DMS79 treated with DMSO at 0.1 percent for 48 hours (cell line): Measurements from ENCODE around the gene PTCSC3.

ENCODE experiments used
- DNase-seq: peaks from one replicate; lab custom pipeline; 2025; lab: John Stamatoyannopoulos, UW

Gene PTCSC3

GRCh38 chr14:36176524-36176923 lies at the start of gene PTCSC3:
Gene PTCSC3 (minus strand): TSS chr14:36176722.
- DNase-seq = no peak

GRCh38 chr14:36226164-36226563 lies 49.6 kb upstream of the PTCSC3 start:
- DNase-seq = no peak

GRCh38 chr14:36224176-36224575 lies 47.7 kb upstream of the PTCSC3 start:
- no peak for DNase-seq

DNA sequence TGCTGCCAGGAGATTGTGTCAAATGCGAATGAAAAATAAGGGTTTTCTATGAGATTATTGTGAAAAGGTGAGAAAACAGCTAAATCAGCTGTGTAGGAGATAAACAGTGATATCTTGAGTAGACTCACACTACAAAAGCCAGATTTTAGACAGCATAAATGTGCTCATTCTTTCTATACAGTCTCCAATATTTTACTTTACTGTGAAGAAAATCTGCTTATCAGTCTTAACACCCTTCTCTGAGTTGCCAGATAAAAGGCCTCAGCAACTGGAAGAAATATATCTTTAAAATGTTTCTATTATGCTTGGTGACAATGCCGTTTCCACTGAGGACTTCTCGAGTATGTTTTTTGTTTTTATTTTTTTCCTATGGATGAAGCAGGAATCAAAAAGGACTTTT lies 47.0 kb upstream of the PTCSC3 start:
- DNase-seq = no peak

GRCh38 chr14:36222952-36223468 lies 46.5 kb upstream of the PTCSC3 start:
- DNase-seq = no peak

DNA sequence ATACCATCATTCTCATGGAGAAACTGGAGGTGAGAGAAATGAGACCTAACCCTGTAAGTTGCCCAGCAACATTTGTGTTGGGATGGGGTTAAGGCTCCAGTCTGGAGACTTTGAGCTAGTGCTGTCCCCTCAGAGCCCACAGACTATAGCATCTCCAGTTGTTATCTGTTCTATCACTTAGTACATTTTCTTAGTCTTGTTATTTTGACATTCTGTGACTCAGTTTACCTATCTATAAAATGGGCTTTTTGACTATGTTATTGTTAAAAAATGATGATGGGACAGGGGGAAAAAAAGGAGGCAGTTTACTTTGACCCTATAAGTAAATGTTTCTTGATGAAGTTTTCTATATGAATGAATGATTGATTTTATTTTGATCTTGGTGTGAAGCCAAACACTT lies 45.8 kb upstream of the PTCSC3 start:
- DNase-seq = no peak

DNA sequence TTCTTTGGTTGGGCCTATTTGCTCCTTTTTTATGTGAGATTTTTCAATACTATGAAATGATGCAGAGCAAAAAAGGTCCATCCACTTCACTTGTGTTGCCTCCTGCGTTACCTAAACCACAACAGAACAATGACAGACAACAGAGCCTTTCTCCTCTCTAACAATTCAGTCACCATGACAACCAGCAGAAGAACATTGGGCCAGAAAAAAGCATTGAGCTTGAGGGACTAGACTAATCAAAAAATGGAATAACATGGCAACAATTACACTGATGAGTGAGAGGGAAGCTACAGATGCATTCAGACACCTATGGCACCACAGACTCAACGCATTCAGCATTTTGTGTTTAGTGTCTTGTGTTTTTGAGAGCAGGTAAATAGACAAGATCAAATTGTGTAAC lies 44.6 kb upstream of the PTCSC3 start:
- DNase-seq = peak; percentile 78

- peak; percentile 99 for DNase-seq
Measured at GRCh38 chr14:36217732-36218131, 41.2 kb upstream of the PTCSC3 start.

- peak; percentile 83 for DNase-seq
Measured at GRCh38 chr14:36217027-36217426, 40.5 kb upstream of the PTCSC3 start.

DNA sequence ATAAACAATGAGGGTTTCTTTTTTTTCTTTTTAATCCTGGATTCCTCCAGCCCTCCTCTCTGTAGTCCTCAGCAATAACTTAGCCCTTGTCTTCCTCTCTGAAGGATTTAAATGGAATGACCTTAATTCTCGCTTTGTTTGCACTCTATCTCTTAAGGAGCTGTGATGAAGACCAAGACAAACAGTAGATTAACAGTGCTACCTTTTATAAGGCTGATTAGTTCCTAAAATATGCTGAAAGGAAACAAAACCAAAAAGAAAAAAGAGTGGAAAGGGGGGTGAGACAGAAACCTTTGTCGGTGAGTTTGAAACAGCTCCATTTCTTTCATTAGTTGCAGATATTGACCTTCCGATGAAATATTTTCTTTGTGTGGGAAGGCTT lies 38.7 kb upstream of the PTCSC3 start:
- peak; percentile 78 for DNase-seq

GRCh38 chr14:36214476-36215216 lies 38.1 kb upstream of the PTCSC3 start:
- peak; percentile 78 for DNase-seq

GRCh38 chr14:36212987-36213386 lies 36.5 kb upstream of the PTCSC3 start:
- no peak for DNase-seq

DNA sequence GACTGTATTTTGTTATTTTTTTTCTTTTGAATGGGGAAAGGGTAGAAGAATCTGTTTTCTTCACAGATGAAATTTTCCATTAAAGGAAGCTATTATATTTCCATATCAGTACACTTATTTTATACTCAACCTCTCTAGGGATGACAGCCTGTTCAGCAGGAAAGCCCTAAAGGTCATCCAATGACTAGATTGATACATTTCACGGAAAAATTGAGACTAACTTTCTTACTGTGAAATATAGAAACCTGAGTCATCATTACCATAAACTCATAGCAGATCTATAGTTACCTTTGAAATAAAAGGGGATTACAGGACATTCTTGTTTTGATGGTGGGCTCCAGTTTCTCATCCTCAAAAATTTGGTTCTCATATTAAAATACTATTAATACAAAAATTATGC lies 36.1 kb upstream of the PTCSC3 start:
- DNase-seq = no peak

DNA sequence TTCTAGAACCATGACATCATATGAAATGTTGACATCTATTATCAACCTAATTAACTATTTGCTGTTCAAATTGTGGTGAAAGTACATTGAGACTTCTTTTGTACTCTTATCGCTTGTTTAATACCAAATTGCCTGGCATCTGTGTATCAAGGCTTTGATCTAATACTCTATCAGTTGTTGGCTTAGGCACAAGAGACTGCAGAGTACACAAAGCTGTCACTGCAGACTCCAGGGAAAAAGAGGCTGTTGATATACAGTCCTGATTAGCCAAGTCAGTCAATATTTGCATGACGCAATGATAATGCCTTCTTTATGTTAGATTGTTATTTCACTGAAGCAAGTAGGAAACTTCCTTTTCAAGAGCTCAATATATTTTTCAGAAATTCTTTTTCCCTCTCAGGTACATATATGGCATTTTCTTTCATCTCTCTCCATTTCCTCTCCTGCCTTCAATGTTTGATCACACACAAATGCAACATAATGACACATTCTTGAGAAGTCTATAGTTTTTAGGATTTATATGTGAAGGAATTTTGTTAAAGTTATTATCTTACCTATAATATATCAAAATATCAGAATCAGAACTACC lies 32.3 kb upstream of the PTCSC3 start:
- no peak for DNase-seq

DNA sequence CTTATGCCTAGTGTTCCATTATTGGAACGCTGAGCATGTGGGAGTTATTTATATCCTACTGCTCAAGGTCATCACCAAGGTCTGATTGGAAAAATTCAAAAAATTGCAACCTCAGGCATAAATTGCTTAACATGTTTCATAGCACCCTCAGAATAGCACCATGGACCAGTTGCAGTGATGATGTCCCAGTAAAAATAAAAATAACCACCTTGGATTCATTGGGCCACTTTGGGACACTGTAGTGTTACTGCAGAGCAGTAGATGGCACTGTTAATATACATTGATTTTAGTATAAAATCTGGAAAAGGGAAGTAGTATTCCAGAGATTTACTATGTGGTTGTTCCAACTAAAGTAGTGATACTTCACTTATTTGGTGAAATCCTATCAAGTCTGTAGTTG lies 31.0 kb upstream of the PTCSC3 start:
- no peak for DNase-seq

DNA sequence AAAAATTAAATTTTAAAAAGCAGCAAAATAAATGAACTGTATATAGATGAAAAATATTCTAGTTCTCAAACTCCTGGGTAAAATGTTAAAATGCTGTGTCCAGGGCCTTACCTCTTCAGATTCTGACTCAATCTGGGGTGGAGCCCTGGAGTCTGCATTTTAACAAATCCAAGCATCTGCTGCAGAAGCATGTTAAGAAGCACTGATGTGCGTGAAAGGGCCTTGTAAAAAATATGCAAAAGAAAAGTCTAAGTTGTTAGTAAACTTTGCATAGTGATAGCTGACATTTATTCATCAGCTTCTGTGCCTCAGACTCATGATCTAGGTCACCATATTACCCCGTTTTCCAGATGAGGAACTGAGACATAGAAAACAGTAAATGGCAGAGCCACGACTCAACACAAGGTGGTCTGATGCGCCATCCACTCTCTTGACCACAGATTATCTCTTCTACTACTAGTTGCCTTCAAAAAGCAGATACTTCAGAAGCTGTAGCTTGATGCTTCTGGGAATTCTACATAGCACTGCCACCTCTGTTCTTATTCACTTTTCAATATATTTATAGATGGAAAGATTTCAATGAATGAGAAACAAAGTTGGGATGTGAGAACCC lies 28.0 kb upstream of the PTCSC3 start:
- no peak for DNase-seq

GRCh38 chr14:36198378-36198777 lies 21.9 kb upstream of the PTCSC3 start:
- no peak for DNase-seq

DNA sequence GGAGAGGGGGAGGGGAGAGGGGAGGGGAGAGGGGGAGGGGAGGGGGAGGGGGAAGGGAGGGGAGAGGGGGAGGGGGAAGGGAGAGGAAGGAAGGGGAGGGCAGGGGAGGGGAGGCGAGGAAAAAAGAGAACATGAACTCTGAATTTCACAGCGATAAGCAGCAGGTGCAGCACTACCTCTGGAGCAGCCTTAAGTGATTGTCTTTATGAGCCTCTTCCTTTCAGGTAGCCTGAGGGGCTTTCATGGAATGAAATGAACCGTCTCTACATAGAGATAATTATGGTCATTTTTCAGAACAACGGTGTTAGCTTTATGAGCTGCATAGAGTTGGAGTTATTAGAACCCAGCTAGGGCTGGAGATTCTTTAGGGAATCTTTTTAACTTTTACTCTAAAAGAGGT lies 18.1 kb upstream of the PTCSC3 start:
- DNase-seq = peak; percentile 87

DNA sequence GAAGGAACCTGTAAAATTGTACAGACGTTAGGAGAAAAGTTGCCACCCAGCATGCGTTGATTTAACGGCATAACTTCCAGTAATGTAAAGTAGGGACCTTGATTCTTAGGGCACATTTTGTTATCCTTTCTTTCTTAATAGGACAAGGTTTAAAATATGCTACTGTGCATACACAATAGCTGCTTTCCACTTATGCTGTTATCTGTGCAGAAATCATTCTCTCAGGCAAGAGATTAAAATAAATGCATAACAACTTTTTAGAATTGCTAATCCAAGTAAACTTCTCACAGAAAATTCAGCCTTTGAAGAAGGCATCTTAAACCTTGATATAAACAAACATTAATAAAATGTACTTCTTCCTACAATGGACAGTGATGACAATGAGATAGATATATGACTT lies 16.0 kb upstream of the PTCSC3 start:
- DNase-seq = no peak

- DNase-seq = no peak
Measured at GRCh38 chr14:36183402-36183801, 6.9 kb upstream of the PTCSC3 start.

DNA sequence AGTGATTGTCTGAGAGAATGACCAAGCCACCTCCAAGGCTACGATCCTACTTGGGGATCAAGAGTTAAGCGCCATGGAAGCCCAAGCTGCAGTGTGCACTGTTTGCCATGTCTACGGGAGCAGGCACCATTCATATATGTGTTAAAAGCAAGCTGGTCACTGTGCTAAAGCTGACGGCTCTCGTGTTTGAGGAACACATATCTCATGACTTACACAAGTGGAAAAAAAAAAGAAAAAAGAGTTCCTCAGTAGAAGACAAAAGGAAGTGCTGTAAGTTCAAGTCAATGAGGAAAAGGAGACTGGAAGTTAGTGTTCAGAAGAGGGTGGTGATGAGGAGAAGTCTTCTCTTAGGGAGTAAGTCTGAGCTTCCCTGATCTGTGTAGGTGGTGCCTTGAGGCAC lies 4.9 kb upstream of the PTCSC3 start:
- DNase-seq = no peak

GRCh38 chr14:36177489-36177888 lies 967 bp upstream of the PTCSC3 start:
- DNase-seq = no peak

DNA sequence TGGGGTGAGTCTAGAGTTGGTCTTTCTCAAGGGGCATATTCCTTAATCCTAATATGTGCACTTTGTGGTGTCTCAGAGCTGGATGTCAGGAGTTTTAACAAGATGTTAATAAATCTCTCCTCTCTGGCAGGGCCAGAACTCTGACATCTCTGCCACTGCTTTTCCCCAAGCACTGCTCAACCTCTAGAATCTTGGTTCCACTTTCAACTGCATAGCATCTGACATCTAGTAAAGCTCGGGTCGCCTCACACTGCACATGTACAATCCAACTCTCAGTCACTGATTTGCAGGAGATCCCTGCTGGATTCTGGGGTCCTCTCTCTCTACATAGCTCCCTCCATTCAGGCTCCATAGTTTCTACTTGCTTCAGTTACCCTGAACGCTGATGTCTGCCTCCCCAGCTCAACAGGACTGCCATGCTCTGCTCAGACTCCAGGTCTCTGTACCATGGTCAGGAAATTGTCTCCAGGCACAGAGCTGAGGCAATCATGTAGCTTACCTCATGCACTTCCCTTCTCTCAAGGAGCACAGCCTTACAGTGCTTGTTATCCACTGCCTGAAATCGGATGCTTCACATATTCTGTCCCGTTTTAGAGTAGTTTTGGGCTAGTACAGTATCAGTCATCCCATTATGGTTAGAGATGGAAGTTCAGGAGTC lies 1.6 kb downstream of the PTCSC3 start:
- no peak for DNase-seq
